Bronchial epithelial cell (primary cell): Measurements from ENCODE around the gene ZNF205. TPM values are rescaled to one million over a fixed set of nuclear protein-coding genes. Genes with fewer than 3 reads are reported as not detected.
A peak's percentile ranks its signal among the peaks of the same experiment; 100 is the strongest.

ENCODE experiments used
- DNase-seq: peaks from one replicate; pipeline ENCODE4 v3.0.0-alpha.2; 2010; ENCODE audit warnings: low read depth
- FAIRE-seq: peaks from 2 replicates; lab custom pipeline; 2011; peaks lifted over from hg19 to GRCh38; lab: Jason Lieb, UNC
- H3K27me3 ChIP-seq: 2 replicates; pipeline ENCODE4 v1.5.1; 2011; ENCODE audit warnings: low read length; ENCODE audit not compliant: control insufficient read depth, insufficient read depth
- H3K36me3 ChIP-seq: 2 replicates; pipeline ENCODE4 v1.5.1; 2011; ENCODE audit warnings: low read length; ENCODE audit not compliant: control insufficient read depth, insufficient read depth
- H3K4me3 ChIP-seq: 2 replicates; pipeline ENCODE4 v1.5.1; 2011; ENCODE audit warnings: mild to moderate bottlenecking, low read depth, low read length, control low read depth
- total RNA-seq: library from RNA; depleted of rRNA; stranded (reverse); fragments of >200 nt; gene quantifications from 2 replicates; pipeline ENCODE4 v1.2.1, GENCODE V29; 2014
- TF ChIP-seq, protein P1 (sequence below): IDR thresholded peaks from 2 replicates; pipeline ENCODE4 v1.5.1; 2011; ENCODE audit warnings: mild to moderate bottlenecking, moderate library complexity, low read length, control low read depth, inconsistent platforms; ENCODE audit not compliant: insufficient read depth, severe bottlenecking

ZNF205 gene
- total RNA-seq, 1 donor from 2014 or later: 22.4 TPM

DNA sequence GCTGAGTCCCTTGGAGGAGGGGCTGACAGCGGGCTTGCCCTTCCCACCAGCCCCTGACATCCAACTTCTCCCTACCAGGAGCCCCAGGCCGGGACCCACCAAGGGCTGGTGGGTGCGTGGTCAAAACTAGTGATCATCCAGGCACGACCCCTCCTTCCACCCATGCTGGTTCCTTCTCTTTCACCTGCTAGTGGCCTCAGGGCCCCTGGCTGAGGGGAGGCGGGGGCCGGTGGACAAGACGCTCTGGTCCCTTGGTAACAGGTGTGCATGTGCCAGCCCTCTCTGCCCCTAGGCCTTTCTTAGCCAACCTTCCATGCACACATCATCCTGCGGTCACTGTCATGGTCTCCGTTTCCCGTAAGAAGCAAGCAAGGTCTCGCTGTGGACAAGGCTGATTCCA lies 30.8 kb downstream of the ZNF205 start:
- no peak overlapping the region for H3K4me3 ChIP-seq
- TF ChIP-seq, protein P1, sequence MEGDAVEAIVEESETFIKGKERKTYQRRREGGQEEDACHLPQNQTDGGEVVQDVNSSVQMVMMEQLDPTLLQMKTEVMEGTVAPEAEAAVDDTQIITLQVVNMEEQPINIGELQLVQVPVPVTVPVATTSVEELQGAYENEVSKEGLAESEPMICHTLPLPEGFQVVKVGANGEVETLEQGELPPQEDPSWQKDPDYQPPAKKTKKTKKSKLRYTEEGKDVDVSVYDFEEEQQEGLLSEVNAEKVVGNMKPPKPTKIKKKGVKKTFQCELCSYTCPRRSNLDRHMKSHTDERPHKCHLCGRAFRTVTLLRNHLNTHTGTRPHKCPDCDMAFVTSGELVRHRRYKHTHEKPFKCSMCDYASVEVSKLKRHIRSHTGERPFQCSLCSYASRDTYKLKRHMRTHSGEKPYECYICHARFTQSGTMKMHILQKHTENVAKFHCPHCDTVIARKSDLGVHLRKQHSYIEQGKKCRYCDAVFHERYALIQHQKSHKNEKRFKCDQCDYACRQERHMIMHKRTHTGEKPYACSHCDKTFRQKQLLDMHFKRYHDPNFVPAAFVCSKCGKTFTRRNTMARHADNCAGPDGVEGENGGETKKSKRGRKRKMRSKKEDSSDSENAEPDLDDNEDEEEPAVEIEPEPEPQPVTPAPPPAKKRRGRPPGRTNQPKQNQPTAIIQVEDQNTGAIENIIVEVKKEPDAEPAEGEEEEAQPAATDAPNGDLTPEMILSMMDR: no peak
- no peak for DNase-seq
- no peaks in the 10 kb centered on the region for H3K27me3 ChIP-seq
- H3K36me3 ChIP-seq: peaks cover 8% of the 10 kb centered on the region
- FAIRE-seq: peak; percentile 28

DNA sequence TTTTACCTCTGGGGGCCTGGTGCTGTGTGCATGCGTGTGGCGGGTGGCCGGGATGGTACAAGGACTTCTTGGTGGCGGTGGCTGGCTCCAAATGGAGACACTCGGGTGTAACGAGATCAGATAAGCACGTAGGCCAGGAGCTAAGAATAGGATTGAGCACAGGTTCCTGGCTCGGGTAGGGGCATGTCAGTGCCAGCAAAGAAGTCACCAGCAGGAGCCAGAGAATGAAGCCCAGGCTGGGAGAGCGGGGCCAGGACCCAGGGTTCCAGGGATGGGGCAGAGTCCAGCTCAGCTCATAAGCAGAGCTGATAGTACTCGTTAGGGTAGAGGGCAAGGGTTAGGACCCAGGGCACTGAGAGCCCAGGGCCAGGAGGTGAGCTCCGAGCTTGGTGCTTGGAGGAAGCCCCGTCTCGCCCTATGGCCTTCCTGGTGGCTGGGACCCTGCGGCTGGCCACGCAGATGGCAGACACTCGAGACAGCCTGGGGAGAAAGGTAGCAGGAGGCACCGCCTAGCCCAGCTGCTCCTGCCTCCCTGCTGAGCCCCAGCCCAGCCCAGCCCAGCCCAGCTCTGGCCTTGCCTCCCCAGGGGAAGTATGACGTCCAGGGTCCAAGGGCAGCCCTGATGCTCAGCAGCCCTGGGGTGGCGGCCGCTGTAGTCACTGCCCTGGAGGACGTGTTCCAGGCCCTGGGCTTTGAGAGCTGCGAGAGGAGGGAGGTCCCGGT lies 31.4 kb downstream of the ZNF205 start:
- peak; percentile 43 for FAIRE-seq

DNA sequence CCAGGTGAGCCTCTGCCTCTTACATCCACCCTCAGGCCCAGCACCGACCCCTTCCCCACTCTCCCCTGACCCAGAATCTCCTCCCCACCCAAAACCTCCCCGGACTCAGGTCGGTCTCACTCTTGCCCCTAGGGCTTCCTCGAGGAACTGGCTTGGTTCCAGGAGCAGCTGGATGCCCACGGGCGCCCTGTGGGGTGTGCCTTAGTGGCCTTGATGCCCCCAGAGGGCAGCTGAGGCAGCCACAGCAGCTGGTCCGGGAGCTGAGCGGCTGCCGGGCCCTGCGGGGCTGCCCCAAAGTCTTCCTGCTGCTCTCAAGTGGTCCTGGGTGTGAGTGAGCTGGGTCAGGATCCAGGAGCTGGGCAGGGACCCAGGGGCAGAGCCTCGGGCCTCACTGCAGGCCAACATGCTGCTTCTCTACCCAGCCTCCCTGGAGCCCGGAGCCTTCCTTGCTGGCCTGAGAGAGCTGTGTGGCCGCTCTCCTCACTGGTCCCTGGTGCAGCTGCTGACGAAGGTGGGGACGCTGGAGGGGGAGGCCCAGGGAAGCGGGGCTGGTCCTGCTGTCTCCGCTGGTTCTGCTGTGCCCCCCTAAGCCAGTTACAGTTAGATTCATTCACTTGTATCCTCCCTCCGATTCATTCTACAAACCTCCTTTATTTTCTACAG lies 32.1 kb downstream of the ZNF205 start:
- no peak for FAIRE-seq
- no peaks in the 10 kb centered on the region for H3K27me3 ChIP-seq
- H3K36me3 ChIP-seq: peaks cover 7% of the 10 kb centered on the region
- H3K4me3 ChIP-seq: no peak overlapping the region
- no peak for DNase-seq
- TF ChIP-seq, protein P1: no peak

More for the DNA sequence above, 31.4 kb downstream of the ZNF205 start:
- TF ChIP-seq, protein P1: no peak
- DNase-seq: no peak
- H3K4me3 ChIP-seq: no peak overlapping the region
- H3K27me3 ChIP-seq: no peaks in the 10 kb centered on the region
- H3K36me3 ChIP-seq: peaks cover 8% of the 10 kb centered on the region

DNA sequence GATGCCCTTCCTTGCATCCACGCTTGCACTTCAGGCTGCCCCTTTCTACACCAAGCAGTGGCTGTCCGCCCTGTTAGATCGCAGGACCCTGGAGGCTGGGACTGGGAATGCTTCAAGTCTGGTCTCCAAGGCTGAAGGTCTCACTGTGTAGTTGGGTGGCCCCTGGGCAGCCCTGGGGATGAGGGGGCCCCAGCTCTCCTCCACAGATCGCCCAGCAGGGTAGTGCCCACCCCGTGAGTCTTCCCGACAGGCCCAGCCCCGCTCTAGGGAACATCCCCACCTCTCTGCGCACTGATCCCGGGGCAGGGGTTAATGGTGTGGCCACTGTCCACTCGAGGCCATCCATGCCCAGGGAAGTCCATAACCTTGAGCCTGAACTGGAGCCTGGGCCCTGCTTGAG lies 32.8 kb downstream of the ZNF205 start:
- TF ChIP-seq, protein P1: no peak
- H3K36me3 ChIP-seq: peaks cover 7% of the 10 kb centered on the region
- H3K4me3 ChIP-seq: no peak overlapping the region
- DNase-seq (no peak), FAIRE-seq (no peak)
- H3K27me3 ChIP-seq: no peaks in the 10 kb centered on the region

DNA sequence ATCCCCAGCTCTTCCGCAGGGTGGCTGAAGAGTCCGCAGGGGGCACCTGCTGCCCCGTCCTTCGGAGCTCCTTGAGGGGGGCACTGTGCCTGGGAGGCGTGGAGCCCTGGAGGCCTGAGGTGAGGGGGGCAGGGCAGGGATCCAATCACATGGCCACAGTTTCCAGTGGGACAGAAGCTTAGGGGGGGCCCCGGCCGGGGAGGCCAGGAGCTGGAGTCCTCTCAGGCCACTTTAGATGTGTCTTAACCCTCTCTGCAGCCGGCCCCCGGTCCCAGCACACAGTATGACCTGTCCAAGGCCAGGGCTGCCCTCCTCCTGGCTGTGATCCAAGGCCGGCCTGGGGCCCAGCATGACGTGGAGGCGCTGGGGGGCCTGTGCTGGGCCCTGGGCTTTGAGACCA lies 33.3 kb downstream of the ZNF205 start:
- DNase-seq (no peak), FAIRE-seq (no peak)
- H3K4me3 ChIP-seq: no peak overlapping the region
- H3K36me3 ChIP-seq: peaks cover 7% of the 10 kb centered on the region
- TF ChIP-seq, protein P1: no peak
- no peaks in the 10 kb centered on the region for H3K27me3 ChIP-seq
